GM19438 (cell line): ENCODE data around the gene ST6GAL1.
"Not testable (repeated sequence)": the region's sequence is repeated elsewhere in the genome, so short reads cannot be mapped to it uniquely, and the experiment has no call there.

Experiments used
- ATAC-seq: cut with Tn5 transposase; IDR thresholded peaks from one replicate; pipeline ENCODE4 v1.9.1; 2021; ENCODE audit warnings: low read depth; ENCODE audit not compliant: unreplicated experiment

ST6GAL1 gene

DNA sequence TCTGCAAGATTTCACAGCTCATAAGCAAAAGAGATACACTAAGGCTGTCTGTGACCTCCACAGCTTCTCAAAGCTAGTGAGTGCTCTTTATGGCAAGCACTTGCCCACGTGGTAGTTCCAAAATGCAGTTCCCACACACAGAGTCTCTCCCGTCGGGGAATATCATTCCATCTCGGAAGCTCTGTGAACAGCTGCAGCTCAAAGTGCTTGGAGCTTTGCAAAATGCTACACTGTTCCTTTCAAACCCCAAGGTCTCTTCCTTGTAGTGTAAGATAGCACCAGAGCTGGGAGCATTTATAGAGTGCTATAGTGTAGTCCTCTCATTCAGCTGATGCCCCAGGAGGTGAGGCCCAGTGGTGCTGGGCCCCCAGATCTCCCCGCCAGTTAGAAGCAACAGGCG, 36.1 kb downstream of the ST6GAL1 start:
- no peak for ATAC-seq

DNA sequence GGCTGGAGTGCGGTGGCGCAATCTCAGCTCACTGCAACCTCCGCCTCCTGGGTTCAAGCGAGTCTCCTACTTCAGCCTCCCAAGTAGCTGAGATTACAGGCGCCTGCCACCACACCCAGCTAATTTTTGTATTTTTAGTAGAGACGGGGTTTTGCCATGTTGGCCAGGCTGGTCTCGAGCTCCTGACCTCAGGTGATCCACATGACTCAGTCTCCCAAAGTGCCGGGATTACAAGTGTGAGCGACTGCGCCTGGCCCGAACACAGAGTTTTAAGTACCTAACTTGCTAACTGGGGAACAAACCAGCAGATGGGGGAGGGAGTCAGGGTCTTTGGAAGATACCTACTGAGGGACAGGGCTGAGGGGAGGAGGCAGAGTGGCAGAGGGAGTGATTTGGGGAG, 36.9 kb downstream of the ST6GAL1 start:
- not testable (repeated sequence) for ATAC-seq

DNA sequence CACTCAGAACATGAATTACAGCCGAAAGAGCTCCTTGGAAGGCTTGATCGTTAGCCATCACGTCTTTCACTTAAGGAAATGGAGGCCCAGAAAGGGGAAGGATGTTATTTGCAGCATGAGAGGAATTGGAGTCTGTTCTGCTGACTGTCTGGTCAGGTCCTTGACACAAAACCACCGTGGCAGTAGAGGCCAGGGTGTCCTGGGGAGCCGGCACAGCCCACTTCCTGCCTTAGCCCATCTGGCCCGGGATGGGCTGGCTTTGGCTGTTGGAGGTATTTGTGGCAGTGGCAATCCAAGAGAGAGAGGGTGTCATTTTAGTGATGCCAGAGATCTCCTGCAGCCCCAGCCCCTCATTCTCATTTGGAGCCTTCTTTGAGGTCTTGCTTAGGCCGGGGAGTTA, 37.4 kb downstream of the ST6GAL1 start:
- no peak for ATAC-seq

DNA sequence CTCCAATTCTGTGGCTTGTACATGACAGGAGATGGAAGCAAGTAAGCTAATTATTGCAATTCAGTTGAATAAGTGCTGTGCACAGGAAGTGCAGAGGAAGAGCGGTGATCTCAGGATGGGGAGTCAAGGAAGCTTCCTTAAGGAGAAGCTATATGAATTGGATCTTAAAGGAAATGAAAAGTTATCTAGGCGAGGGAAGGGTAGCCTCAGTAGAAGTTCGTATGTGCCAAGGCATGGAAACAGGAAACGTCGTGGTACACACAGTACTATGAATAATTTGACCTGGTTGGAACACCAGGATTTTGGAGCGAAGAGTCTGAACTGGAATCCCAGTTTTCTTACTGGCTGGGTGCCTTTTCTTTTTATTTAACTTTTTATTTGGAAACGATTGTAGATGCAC, 39.3 kb downstream of the ST6GAL1 start:
- no peak for ATAC-seq

DNA sequence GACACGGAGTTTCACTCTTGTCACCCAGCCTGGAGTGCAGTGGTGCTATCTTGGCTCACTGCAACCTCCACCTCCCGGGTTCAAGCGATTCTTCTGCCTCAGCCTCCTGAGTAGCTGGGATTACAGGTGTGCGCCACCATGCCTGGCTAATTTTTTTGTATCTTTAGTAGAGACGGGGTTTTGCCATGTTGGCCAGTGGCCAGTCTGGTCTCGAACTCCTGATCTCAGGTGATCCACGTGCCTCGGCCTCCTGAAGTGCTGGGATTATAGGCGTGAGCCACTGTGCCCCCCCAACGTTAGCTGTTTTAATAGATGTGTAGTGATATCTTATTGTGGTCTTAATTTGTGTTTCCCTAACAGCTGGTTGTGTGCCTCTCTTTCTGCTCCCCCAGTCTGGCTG, 40.8 kb downstream of the ST6GAL1 start:
- ATAC-seq = not testable (repeated sequence)

DNA sequence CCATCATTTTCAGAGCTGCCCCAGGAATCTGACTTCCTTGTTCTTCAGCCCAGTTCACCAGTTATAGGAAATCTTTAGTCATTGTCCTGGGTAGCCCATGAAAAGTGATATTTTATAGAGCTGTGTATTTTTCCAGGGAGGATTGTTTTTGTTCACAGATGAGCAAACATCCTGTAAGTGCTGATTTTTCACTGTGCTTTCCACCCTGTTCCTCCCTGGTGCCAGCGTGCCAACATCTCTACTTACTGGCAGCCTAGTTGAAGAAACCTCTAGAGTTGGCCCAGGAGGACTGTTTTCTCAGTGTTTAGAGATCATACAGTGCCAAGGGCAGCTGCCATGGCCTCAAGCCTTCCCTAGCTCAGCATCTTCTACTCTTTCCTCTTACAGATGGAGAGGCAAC, 41.3 kb downstream of the ST6GAL1 start:
- no peak for ATAC-seq

DNA sequence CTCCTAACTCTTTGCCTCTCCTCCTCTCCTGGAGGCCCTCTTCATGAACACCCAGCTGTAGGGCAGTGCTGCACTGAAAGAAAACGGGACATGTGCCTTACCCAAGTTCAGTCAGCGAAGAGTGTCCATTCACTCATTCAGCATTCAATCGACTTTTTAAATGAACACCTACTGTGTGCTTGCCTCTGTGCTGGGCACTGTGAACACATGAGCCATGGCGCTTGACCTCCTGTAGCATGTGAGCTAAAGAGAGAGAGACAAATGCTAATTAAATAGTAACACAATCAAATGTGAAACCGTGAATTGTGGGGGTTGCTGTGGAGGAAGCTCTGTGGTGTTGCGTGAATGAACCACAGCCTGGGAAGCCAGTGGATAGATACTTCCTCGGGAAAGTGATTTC, 43.4 kb downstream of the ST6GAL1 start:
- ATAC-seq = no peak

DNA sequence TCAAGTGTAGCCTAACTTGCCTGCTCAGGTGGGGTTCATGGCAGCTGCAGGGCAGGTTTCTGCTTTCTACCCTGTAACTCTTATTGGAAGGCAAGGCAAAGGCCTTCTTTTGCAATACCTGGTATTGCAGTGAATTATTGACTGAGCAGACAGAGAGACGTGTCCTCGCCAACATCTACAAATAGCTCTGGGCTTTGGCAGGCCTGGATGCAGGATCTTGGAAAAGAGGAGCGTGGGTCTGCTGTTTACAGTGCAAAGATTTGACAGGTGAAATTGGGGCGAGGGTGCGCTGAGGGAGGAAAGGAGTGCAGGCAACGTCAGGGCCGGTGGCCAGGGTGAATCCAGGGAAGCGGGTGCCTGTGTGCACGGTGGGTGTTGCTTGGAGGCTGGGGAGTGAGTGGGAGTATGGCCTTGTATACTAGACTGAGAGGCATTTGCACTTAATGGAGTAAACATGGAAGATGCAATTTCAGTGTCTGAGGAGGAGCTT, 44.5 kb downstream of the ST6GAL1 start:
- ATAC-seq = no peak

DNA sequence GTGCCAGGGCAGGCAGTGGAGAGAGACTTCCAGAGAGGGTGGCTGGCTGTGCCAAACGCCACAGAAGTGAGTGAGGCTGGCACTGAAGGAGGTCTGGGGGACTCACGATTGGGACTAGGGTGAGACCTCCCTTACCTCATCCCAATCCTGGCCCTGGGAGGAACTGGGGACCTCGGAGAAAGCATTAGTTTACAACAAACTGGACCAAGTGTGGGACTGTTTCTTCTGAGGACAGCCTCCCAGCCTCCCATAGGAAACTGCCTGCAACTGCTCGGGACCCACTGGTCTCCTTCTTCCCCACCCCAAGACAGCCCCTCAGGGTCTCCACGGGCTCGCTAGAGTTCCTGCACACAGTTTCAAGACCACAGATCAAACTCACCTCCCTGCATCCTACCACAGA, 45.4 kb downstream of the ST6GAL1 start:
- no peak for ATAC-seq

DNA sequence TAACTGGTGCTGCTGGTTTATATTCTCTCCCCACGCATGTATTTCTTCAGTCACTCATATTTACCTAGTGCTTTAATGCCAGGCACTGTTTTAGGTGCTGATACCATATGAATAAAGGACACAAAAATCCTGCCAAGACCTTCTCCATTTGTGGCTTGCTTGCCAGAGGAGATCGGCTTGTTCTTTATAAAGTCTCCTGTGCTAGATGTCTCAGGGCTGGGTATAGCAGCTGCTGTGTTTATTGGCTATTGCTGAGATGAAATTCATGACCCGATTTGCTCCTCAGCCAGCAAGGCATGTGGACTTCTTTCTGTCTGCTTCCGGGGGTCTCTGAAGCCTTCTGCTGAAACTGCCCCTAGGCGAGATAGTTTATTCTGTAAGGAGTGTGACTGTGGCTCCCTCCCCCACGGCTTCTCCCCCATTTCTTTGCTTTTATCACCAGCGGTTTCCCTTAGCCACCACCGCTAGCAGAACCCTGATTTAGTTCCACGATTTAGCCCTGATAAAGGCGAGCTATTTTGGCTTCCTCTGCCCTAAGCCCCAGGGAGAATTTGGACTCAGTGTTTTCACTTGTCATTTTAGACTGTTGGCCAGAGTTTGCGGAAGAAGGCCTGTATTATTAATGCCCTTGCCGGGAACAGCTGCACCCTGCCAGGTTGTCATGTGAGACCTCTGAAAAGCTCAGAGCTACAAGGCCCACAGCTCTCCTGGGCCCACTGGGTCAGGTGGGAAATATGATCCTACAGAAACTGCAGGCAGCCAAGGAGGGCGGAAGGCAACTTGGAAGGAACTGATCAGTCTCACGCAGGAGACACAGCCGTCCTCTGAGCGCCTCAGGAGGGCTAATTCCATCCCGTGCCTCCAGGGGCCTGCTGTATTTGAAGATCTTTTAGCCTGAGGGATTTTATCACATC, 46.8 kb downstream of the ST6GAL1 start:
- ATAC-seq = no peak

DNA sequence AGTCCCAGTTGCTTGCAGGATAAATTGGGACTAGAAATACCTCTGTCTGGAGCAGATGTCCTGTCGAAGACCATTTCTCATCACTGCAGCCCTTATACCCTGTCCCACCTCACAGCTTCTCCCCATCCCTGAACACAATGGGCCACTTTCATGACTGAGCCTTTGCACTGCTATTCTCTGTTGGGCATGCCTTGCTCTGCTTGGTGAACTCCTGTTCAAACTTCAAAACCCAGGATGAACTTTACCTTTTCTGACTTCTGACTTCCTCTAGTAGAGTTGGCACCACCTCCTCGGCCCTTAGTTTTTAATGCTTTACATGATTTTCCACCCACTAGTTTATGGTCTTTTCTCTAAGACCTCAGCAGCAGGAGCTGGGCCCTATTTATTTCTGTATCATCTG, 48.4 kb downstream of the ST6GAL1 start:
- no peak for ATAC-seq

DNA sequence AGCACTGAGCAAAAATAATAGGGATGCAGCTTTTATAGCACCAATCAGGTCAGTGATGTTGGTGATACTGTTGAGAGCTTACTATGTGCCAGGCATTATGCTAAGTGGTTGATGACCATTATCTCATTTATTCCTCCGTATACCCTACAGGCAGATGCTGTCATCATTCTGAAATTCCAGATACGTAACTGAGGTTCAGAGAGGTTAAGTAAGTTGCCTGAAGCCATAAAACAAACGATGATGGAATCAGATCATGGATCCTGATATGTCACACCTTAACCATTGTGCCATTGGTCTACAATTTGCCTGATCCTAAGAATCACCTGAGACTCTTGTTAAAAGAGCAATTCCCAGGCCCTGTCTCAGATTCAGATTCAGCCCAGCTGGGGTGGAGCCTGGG, 49.5 kb downstream of the ST6GAL1 start:
- no peak for ATAC-seq

DNA sequence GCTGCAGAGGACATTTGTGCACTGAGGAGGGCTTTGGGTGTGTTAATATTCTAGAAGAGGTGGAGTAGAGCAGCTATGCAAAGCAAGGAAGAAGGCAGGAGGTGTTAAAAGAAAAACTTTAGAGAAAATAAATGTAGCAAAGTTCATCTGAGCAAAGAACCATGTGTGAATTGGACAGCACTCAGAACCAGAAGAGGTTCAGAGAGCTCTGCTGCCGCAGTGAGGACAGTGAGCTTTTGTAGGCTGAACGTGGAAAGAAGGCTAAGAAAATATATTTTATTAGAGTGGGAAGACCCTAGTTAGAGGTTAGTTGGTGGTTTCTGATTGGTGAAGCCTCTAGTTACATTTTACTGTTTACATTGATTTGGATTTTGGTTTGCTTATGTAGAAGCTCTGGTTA, 50.7 kb downstream of the ST6GAL1 start:
- ATAC-seq = no peak

DNA sequence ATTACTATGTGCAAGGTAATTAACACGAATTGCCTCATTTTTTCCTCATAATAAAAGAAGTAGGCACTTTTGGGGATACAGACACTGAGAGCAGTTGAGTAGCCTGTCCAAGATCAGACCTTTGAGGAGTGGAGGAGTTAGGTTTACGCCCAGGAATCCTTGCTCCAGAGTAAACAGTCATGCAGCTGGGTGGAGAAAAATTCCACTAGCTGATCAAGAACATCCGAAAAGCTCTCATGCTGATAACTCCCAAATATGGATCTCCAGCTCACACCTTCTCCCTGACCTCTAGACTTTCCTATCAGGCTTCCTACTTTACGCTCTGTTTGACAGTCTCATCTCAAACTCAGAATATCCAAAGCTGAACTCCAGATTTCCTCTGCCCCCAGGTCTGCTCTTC, 53.3 kb downstream of the ST6GAL1 start:
- ATAC-seq = no peak

DNA sequence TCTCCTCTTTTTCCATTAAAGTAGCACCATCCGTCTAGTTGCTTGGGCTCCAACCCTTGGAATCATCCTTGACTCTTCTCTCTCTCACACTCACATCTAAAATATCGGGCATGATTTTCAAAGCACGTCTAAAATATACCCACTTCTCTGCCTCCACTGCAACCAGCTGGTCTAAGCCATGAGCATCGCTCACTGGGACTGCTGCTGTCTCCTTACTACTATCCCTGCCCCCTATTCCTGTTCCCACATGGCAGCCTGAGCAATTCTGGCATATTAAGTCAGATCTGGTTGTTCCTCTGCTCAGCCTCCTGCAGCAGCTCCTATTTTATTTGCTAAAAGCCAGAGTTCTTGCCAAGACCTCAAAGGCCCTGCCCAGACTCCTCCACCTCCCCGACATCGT, 53.7 kb downstream of the ST6GAL1 start:
- ATAC-seq = no peak

DNA sequence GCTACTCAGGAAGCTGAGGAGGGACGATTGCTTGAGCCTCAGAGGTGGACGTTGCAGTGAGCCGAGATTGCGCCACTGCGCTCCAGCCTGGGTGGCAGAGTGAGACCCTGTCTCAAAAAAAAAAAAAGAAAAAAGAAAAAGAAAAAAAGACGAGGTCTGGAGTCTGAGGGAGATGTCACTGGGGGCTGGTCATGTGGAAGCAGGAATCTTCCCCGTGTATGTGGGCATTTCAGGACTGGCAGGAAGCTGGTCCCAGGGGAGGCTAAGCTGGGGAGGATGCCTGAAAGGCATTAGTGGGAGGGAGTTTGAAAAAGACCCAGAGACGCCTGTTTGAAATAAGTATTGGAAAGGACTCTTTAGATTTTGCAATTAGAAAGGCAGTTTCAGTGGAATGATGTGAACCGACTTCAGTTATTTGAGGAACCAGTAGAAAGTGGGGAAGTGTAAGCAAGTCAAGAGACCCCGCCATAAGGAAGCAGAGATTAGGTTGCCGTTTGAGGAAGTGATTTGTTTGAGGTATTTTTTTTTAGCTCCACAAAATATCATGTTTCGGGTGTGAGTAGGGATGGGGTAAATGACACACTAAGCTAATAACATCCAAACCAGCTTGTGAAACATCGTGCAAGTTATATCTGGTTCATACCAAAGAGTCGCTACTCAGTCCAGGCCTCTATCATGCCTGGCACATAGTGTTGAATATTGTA, 55.5 kb downstream of the ST6GAL1 start:
- ATAC-seq = peak; percentile 47

DNA sequence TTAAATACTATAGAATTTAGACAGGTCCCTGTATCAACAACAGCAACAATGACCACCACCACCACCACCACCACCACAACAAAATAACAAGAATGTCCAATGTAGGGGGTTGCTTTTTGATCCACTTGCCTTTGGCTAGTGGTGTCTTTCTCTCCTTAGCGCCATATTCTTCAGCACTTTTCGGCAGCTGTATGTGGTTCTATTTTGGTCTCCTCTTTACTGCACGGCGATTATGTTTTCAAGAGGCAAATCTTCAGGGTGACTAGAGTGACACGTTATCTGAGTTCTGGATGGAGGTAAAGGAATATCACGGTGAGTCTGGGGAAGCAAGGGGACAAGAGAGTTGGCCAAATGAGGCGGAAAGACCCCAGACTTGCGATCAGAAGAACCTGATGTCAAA, 56.1 kb downstream of the ST6GAL1 start:
- no peak for ATAC-seq

DNA sequence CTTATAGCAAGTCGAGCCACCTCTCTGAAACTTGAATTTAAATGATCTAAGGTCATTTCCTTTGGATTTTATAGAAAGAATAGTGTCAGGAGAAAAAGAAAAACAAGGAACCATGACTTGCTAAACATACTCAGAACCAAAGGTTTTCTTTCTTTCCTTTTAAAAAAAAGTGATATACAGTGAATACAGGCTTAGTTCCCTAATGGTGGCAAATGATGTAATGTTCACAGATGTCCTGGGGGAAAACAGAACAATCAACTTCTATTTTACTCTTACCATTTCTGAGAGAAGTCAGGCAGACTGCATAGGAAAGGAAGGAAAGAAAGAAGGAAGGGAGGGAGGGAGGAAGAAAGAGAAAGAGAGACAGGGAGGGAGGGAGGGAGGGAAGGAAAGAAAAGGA, 56.5 kb downstream of the ST6GAL1 start:
- no peak for ATAC-seq

DNA sequence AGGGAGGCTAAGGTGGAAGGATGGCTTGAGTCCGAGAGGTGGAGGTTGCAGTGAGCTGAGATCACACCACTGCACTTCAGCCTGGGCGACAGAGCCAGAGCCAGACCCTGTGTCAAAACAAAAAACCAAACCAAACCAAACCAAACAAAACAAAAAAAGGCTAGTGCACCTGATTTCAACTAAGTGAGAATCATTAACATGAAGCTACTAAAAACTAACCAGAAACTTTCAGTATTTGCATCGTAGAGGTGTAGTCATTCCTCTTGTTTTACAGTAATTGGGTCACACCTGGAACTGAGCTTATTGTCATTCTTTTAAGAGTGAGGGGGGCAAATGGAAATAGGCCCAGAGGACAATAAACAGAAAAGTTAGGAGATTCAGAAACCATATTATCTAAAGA, 58.5 kb downstream of the ST6GAL1 start:
- peak; percentile 62 for ATAC-seq

DNA sequence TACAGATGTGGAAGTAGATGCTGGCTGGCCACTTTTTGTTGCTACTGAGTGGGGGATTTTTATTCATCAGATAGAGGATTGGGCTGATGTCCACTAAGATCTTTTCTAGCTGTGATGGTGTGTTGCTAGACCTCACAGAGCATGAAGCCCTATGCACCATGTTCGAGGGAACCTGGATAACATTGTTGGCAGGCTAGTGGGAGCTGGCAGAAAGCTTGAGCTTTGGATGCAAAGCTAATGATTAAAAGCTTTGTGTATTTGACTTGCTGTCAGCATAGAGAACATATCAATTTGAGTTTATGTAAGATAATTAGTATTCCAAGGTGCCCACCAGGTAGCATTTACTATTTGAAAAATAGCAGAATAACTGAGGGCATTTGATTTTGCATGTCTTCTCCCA, 59.1 kb downstream of the ST6GAL1 start:
- no peak for ATAC-seq

DNA sequence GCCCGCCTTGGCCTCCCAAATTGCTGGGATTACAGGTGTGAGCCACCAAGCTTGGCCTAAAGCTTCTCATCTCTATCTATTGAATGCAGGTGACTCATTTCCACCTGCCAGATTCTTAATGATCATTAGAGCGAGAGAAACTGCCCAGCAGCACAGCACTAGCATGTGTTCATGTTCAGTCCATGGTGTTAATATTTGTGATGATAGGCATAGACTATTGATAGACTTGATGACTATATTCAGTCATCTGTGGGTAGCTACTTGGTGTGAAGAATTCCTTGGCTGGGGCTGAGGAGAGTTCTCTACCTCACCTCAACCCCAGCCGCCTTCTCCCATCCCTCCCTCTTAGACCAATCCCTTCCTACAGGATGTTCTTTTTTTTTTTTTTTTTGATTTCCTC, 60.0 kb downstream of the ST6GAL1 start:
- ATAC-seq = no peak

DNA sequence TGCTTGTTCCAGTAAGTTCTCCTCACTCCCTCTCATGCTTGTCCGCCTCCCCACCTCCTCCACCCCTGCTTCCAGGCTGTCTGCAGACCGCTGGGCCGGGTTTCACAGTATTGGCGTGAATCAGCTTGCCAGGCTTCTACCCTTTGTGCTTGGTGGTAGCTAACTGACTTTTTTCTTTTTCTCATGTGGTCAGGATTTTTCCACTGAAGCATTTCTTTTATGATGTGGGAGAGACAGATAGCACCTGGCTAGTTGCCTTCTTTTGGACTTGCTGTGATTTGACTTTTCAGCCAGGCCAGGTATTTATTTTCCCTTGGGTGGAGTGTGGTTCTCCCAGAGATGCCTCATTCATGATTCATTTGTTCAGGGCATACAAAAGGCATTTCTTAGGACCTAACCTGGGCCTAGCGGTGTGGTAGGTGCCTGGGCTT, 60.6 kb downstream of the ST6GAL1 start:
- no peak for ATAC-seq
